ENCODE measurements around the gene DNM2. TPM values are rescaled to one million over a fixed set of nuclear protein-coding genes. Genes with fewer than 3 reads are reported as not detected.
"Not testable (repeated sequence)": the region's sequence is repeated elsewhere in the genome, so short reads cannot be mapped to it uniquely, and the experiment has no call there.

The DNM2 gene
- total and polyA plus RNA-seq, 2 experiments from 2014 or later = 47.2 to 60.5 TPM

DNA sequence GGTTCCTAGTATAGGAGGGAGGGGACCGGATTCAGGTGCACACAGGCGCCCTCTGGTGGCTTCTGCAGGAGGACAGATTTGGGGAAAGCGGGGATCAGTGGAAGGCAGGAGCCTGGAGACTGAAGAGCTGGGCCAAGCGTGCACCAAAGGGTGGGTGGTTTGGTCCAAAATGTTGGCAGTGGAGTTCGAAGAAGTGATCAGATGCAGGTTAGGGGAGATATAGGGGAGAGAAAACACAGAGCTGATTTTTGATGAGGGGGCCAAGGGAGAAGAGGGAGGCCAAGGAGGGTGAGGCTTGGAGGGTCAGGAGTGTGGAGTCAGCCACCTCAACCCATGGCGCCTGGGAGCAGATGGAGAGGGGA, 146.6 kb downstream of the DNM2 start:
- DNase-seq = peak; percentile 87
- no peaks in the 10 kb centered on the region for H3K36me3 ChIP-seq (ENCODE audit: low read depth)
- H3K4me3 ChIP-seq = no peak overlapping the region
- peaks cover 15% of the 10 kb centered on the region for H3F3A ChIP-seq (ENCODE audit: insufficient read depth)
- H2AFZ ChIP-seq = peak overlapping the region; percentile 93
- no peaks in the 10 kb centered on the region for H3K27me3 ChIP-seq (replicated peaks; ENCODE audit: insufficient read depth)
- TF ChIP-seq EZH2 (IDR thresholded peaks at IDR 0.05; ENCODE audit: insufficient read depth, poor library complexity, severe bottlenecking) (no peak), EZH2phosphoT487 (IDR thresholded peaks at IDR 0.05; ENCODE audit: insufficient read depth, low read depth) (no peak)
- H3K27ac ChIP-seq = no peak overlapping the region
- peak overlapping the region; percentile 57 for H3K4me2 ChIP-seq (ENCODE audit: unreplicated experiment)
- WGBS, 2 experiments (ENCODE audit: low coverage in 1 of 2, low lambda C conversion rate in 2 of 2, missing lambda C conversion rate in 2 of 2) = 6 to 13% methylated on average over 6 of the region's 6 CpGs
- no peaks in the 10 kb centered on the region for H3K79me2 ChIP-seq (ENCODE audit: insufficient read depth)
- H3K9me2 ChIP-seq (ENCODE audit: insufficient read depth) = no peaks in the 10 kb centered on the region
- 0 out of 2 replicates have a peak, but pooled peaks cover 11% of the 10 kb centered on the region for H3K4me1 ChIP-seq (ENCODE audit: insufficient read depth)
- in situ Hi-C loops (cut with MboI) = no loop called here
- H4K20me1 ChIP-seq (ENCODE audit: insufficient read depth) = no peaks in the 10 kb centered on the region
- peak overlapping the region; percentile 44 for H3K9ac ChIP-seq
- no peaks in the 10 kb centered on the region for H3K9me3 ChIP-seq (ENCODE audit: low read depth)

DNA sequence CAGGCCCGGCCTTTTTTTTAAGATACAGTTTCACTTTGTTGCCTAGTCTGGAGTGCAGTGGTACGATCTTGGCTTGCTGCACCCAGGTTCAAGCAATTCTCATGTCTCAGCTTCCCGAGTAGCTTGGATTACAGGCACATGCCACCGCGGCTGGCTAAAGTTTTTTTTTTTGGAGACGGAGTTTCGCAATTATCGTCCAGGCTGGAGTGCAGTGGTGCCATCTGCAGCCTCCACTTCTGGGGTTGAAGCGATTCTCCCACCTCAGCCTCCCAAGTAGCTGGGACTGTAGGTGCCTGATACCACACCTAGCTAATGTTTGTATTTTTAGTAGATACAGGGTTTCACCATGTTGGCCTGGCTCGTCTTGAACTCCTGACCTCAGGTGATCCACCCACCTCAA, 148.6 kb downstream of the DNM2 start:
- Histone ChIP-seq H3K27ac (no peak overlapping the region), H3K4me1 (ENCODE audit: insufficient read depth) (peaks cover 15% of the 10 kb centered on the region; the same call in 1 of the 2 replicates), H3K9ac (no peak overlapping the region), H3K4me2 (ENCODE audit: unreplicated experiment) (no peak overlapping the region), H3K9me3 (ENCODE audit: low read depth) (no peaks in the 10 kb centered on the region), H3K27me3 (replicated peaks; ENCODE audit: insufficient read depth) (no peaks in the 10 kb centered on the region), H4K20me1 (ENCODE audit: insufficient read depth) (no peaks in the 10 kb centered on the region), H3F3A (ENCODE audit: insufficient read depth) (peaks cover 15% of the 10 kb centered on the region), H3K4me3 (no peak overlapping the region), H3K9me2 (ENCODE audit: insufficient read depth) (no peaks in the 10 kb centered on the region), H2AFZ (no peak overlapping the region), H3K36me3 (ENCODE audit: low read depth) (no peaks in the 10 kb centered on the region), H3K79me2 (ENCODE audit: insufficient read depth) (no peaks in the 10 kb centered on the region)
- in situ Hi-C loops (cut with MboI) = no loop called here
- TF ChIP-seq EZH2 (IDR thresholded peaks at IDR 0.05; ENCODE audit: insufficient read depth, poor library complexity, severe bottlenecking) (no peak), EZH2phosphoT487 (IDR thresholded peaks at IDR 0.05; ENCODE audit: insufficient read depth, low read depth) (no peak)
- WGBS, 2 experiments (ENCODE audit: low coverage in 1 of 2, low lambda C conversion rate in 2 of 2, missing lambda C conversion rate in 2 of 2) = 85 to 86% methylated on average over 10 of the region's 10 CpGs
- DNase-seq = no peak

DNA sequence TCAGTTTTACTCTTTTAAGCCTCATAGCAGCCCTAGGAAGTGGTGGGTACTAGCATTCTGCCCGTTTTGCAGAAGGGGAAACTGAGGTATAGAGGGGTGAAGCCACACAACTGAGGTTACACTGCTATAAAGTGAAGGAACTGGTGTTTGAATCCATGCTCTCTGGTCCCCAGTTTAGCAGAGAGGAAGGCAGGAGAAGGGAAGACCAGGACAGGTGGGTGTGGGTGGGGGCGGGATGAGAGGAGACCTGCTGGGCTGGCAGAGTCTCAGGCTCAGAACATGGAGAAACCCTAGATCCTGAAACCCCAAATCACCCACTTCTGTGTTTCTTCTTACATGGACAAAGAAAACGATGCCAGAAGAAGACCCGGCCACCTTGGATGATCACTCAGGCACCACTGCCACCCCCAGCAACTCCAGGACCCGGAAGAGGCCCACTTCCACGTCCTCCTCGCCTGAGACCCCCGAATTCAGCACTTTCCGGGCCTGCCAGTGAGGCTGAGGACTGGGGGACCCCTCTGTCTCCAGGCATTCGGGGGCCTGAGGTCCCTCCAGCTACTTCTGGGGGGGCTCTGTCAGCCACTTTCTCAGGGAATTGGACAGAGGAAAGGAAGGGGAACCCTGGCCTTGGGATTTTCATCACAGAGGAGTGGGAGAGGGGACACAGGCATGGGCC, 151.1 kb downstream of the DNM2 start:
- in situ Hi-C loops (cut with MboI) = no loop called here
- Histone ChIP-seq H3K4me2 (ENCODE audit: unreplicated experiment) (no peak overlapping the region), H3K9me2 (ENCODE audit: insufficient read depth) (no peaks in the 10 kb centered on the region), H3K4me1 (ENCODE audit: insufficient read depth) (peaks cover 12% of the 10 kb centered on the region), H3F3A (ENCODE audit: insufficient read depth) (peaks cover 11% of the 10 kb centered on the region), H3K36me3 (ENCODE audit: low read depth) (no peaks in the 10 kb centered on the region), H3K9me3 (ENCODE audit: low read depth) (no peaks in the 10 kb centered on the region), H3K27me3 (replicated peaks; ENCODE audit: insufficient read depth) (no peaks in the 10 kb centered on the region), H4K20me1 (ENCODE audit: insufficient read depth) (no peaks in the 10 kb centered on the region), H3K9ac (no peak overlapping the region), H2AFZ (no peak overlapping the region), H3K4me3 (no peak overlapping the region), H3K79me2 (ENCODE audit: insufficient read depth) (peaks cover 24% of the 10 kb centered on the region), H3K27ac (no peak overlapping the region)
- 79 to 86% methylated on average over 9 to 10 of the region's 10 CpGs for WGBS, 2 experiments (ENCODE audit: low coverage in 1 of 2, low lambda C conversion rate in 2 of 2, missing lambda C conversion rate in 2 of 2)
- no peak for DNase-seq
- TF ChIP-seq EZH2phosphoT487 (IDR thresholded peaks at IDR 0.05; ENCODE audit: insufficient read depth, low read depth) (no peak), EZH2 (IDR thresholded peaks at IDR 0.05; ENCODE audit: insufficient read depth, poor library complexity, severe bottlenecking) (no peak)

DNA sequence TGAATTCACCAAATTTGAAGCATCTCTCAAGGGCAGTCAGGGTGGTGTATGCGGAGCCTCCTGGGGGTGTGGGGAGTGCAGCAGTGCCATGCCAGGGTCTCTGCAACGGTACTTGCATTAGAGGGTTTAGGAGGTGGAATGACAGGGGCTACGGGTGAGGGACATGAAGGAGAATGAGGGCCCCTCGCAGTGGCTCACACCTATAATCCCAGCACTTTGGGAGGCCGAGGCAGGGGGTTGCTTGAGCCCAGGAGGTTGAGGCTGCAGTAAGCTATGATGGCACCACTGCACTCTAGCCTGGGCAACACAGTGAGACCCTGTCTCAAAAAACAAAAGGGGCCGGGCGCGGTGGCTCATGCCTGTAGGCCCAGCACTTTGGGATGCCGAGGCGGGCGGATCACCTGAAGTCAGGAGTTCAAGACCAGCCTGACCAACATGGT, 152.0 kb downstream of the DNM2 start:
- H3K9me2 ChIP-seq (ENCODE audit: insufficient read depth); DNase-seq; H3K27me3 ChIP-seq (replicated peaks; ENCODE audit: insufficient read depth); H3K9ac ChIP-seq; H3K36me3 ChIP-seq (ENCODE audit: low read depth); H3K4me1 ChIP-seq (ENCODE audit: insufficient read depth); H2AFZ ChIP-seq; in situ Hi-C loops (cut with MboI); H4K20me1 ChIP-seq (ENCODE audit: insufficient read depth); H3K4me3 ChIP-seq; H3K9me3 ChIP-seq (ENCODE audit: low read depth); H3K27ac ChIP-seq: not testable (repeated sequence)
- Histone ChIP-seq H3K4me2 (ENCODE audit: unreplicated experiment) (peak overlapping the region; percentile 82), H3F3A (ENCODE audit: insufficient read depth) (peaks cover 10% of the 10 kb centered on the region), H3K79me2 (ENCODE audit: insufficient read depth) (peaks cover 33% of the 10 kb centered on the region)
- 95 to 96% methylated on average over 11 of the region's 11 CpGs for WGBS, 2 experiments (ENCODE audit: low coverage in 1 of 2, low lambda C conversion rate in 2 of 2, missing lambda C conversion rate in 2 of 2)
